ENCODE measurements around the gene TTLL9.

The TTLL9 gene

DNA sequence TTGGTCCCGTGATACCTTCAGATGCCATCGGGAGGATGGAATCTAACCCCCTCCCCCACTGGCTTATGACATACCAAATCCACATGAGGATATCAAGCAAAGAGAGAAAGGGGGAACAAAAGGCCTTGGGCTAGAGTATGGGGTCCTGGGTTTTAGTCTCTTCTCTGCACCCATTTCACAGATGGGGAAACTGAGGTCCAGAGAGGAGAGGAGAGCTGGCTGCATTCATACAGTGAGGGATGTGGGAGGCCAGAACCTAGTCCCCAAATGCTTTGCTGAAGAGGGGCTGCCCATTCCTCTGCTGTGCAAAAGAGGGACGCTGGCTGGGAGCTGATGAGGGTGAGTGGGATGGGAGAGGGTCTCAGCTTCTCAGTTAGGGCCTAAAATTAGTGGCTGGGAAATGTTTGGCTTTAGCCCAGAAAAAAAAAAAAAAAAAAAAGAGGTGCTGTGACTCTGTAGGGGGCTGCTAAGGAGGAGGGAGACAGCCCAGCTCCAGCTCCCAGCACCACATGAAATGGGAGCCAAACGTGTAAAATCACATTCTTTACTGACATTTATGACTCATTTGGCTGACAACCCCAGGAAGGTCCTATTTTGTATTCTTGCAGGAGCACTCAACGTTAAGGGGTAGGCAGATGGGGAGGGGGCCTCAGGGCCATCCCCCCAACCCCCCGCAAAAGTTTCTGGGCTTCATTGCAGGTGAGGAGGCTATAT, 109.4 kb downstream of the TTLL9 start:
- peak; percentile 23 for DNase-seq (ENCODE audit: low read depth)

- DNase-seq (ENCODE audit: low read depth) = no peak
Observed at GRCh38 chr20:31981784-31982183, 111.3 kb downstream of the TTLL9 start.

GRCh38 chr20:31984981-31985471, 114.6 kb downstream of the TTLL9 start:
- no peak for DNase-seq (ENCODE audit: low read depth)

GRCh38 chr20:31987744-31988143, 117.3 kb downstream of the TTLL9 start:
- DNase-seq (ENCODE audit: low read depth) = peak; percentile 54

DNA sequence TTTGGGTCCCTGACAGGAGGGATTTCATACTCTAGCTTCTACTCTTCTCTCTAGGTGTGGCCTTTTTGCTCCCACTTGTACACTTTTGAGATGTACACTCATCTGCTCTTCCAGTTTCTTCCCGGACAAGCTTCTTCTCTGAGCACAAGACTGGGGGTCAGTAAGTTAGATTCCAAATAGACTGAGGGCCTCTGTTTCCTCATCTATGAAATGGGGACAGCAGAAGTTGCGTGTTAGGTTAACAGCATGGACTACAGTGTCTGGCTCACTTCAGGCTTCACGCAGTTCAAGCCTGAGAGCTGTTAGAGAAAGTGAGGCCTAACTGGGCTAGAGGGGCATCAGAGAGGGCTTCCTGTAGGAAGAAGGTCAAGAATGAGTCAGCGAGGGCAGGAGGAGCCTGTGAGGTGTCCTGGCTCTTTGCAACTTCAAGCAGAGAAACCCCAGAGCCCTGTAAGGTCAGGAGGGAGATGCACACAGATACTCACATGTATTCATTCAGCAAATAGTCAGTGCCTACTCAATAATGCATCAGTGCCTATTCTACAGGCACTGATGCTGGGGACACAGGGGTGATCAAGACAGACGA, 118.1 kb downstream of the TTLL9 start:
- DNase-seq (ENCODE audit: low read depth) = peak; percentile 49

GRCh38 chr20:31989030-31989645, 118.7 kb downstream of the TTLL9 start:
- no peak for DNase-seq (ENCODE audit: low read depth)

DNA sequence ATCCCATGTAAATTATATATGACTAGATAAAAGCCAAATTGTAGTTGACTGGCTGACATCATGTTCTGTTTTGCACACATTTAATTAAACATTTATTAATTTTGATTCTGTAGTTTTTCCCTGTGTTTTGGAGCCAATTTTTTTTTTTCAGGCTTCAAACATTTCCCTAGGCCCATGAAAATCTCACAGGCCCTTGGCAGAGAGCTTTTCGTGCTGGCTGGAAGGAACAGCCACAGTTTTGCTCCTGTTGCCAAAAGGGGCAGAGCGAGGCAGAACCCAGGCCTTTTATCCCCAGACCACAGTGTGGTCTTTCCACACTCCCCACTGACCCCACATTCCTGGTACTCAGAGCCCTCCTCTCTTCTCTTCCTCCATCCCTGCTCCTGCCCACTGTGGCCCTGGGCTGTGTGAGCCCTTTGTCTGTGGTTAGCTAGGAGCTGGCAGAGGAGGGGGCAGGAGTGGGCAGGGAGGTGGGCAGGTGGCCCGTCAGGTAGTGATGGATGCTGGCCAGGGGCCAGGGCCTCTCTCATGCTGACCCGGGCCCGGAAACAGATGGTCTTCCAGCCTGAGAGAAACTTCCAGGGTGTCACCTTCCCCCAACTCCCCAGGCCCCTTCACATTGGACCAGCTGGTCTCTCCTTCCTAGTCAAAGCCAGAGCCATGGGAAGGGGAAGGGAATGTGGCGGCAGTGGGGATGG, 120.4 kb downstream of the TTLL9 start:
- DNase-seq (ENCODE audit: low read depth) = no peak

DNA sequence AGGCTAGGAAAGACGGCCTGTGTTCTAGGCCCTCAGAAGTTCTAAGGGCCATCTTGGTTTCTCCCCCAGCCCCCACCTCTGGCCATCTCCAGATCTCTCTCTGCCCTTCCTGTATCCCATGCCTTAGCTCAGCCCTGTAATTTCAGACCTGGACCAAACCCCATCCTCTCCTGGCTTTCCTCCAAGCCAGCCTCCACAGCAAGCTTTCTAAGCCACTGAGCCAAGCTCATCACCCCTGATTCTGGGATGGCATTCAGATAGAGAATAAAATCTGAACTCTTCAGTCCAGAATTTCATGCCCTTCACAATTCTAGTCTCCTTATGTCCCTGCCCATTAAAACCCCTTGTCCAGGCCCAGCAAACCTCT, 120.9 kb downstream of the TTLL9 start:
- no peak for DNase-seq (ENCODE audit: low read depth)

DNA sequence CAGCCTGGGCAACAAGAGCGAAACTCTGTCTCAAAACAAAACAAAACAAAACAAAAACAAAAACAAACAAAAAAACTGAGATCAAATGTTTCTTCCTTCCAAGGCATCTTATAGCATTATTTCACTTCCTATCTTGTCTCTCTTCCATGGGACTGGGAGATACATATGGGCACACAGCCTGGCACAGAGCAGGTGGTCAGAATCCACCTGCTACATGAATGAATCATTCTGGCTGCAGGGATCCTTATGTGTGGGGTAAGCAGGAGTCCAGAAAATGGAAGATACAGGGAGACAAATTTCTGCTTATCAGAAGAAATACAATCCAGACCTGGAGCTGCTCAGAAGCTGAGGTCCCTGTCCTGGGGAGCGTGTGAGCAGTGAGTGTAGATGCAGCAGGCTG, 121.7 kb downstream of the TTLL9 start:
- DNase-seq (ENCODE audit: low read depth) = no peak

Measured in ELR (cell line).